HepG2 (cell line): Measurements from ENCODE around the gene TKFC. TPM values are rescaled to one million over a fixed set of nuclear protein-coding genes. Genes with fewer than 3 reads are reported as not detected.
A peak's percentile ranks its signal among the peaks of the same experiment; 100 is the strongest.
"Not testable (repeated sequence)": the region's sequence is repeated elsewhere in the genome, so short reads cannot be mapped to it uniquely, and the experiment has no call there.

Source experiments
- ATAC-seq: fragments of 200-7000 bp; cut with Tn5 transposase; 3 replicates; pipeline ENCODE4 v1.9.1; 2020; ENCODE audit warnings: mild to moderate bottlenecking, moderate library complexity
- BruUV-seq: library from RNA; stranded (reverse); fragments of 400-500 nt; replicated peaks from 2 replicates; lab custom pipeline; 2021; lab: Mats Ljungman, UMichigan
- CTCF ChIA-PET: fragments of 300-600 bp; formaldehyde crosslinking; extraction: SDS; loops from one replicate; lab custom pipeline; 2021; ENCODE audit warnings: low total read pairs, inconsistent platforms, low intra/inter-chr PET ratio; lab: Yijun Ruan, JAX
- POLR2A ChIA-PET: fragments of 350-600 bp; sonication (Branson Sonifier 250); formaldehyde crosslinking; loops from one replicate; lab custom pipeline; 2020; ENCODE audit warnings: antibody characterized with exemption, inconsistent platforms; lab: Yijun Ruan, JAX
- DNase-seq: peaks from one replicate; pipeline ENCODE4 v3.0.0-alpha.2; 2015; ENCODE audit warnings: low spot score
- FAIRE-seq: peaks from 3 replicates; lab custom pipeline; 2011; peaks lifted over from hg19 to GRCh38; lab: Jason Lieb, UNC
- H2AFZ ChIP-seq: one replicate; pipeline ENCODE4 v1.6.1; 2011; ENCODE audit warnings: low read length, inconsistent platforms
- H3K27ac ChIP-seq: fragments of 300-600 bp; 3 replicates; pipeline ENCODE4 v1.8.0; 2011; ENCODE audit warnings: mixed run types, mild to moderate bottlenecking, mixed read lengths, low read length, inconsistent platforms; ENCODE audit not compliant: insufficient read depth; ENCODE audit errors: extremely low read length
- H3K27me3 ChIP-seq, 2 experiments: fragments of 200-600 bp in 1 of 2; 2 replicates in 1 of 2; 3 replicates in 1 of 2; pipeline versions ENCODE4 v1.6.0 to v1.8.0; 2011; ENCODE audit warnings: low read length in 2 of 2, mild to moderate bottlenecking in 2 of 2, moderate library complexity in 2 of 2, inconsistent platforms in 1 of 2; ENCODE audit not compliant: insufficient read depth in 2 of 2, control insufficient read depth in 1 of 2
- H3K36me3 ChIP-seq, 2 experiments: fragments of 200-600 bp in 1 of 2; replicated peaks in 1 of 2; 2 replicates in 1 of 2; 3 replicates in 1 of 2; pipeline versions ENCODE4 v1.5.1 to v1.8.0; 2011; ENCODE audit warnings: low read length in 2 of 2, inconsistent platforms in 1 of 2; ENCODE audit not compliant: insufficient read depth in 2 of 2, control insufficient read depth in 1 of 2
- H3K4me1 ChIP-seq: 2 replicates; pipeline ENCODE4 v1.5.1; 2012; ENCODE audit warnings: low read length, inconsistent platforms; ENCODE audit not compliant: insufficient read depth
- H3K4me2 ChIP-seq: 2 replicates; pipeline ENCODE4 v1.6.0; 2011; ENCODE audit warnings: low read depth, low read length, inconsistent platforms
- H3K4me3 ChIP-seq, 3 experiments: fragments of 200-600 bp in 1 of 3; sonication (generic), shearing (Covaris generic) in 1 of 3; replicated peaks in 1 of 3; 2 replicates each; pipeline ENCODE4 v1.5.1; 2011 to 2016; ENCODE audit warnings: low read length in 3 of 3, inconsistent platforms in 2 of 3, low read depth in 2 of 3, mild to moderate bottlenecking in 2 of 3, control low read depth in 1 of 3, mixed read lengths in 1 of 3; ENCODE audit not compliant: insufficient read depth in 1 of 3
- H3K79me2 ChIP-seq: one replicate; pipeline ENCODE4 v1.6.1; 2011; ENCODE audit warnings: low read length, inconsistent platforms; ENCODE audit not compliant: insufficient read depth
- H3K9ac ChIP-seq: 2 replicates; pipeline ENCODE4 v1.6.0; 2011; ENCODE audit warnings: mild to moderate bottlenecking, low read depth, low read length, inconsistent platforms; ENCODE audit not compliant: insufficient read depth
- H3K9me3 ChIP-seq: 2 replicates; pipeline ENCODE4 v1.5.1; 2012; ENCODE audit warnings: mild to moderate bottlenecking, low read length
- H4K20me1 ChIP-seq: 2 replicates; pipeline ENCODE4 v1.6.0; 2011; ENCODE audit warnings: inconsistent platforms, mild to moderate bottlenecking, low read length, moderate library complexity; ENCODE audit not compliant: insufficient read depth
- MTF2 ChIP-seq: sonication (generic); formaldehyde crosslinking; IDR thresholded peaks from 2 replicates; pipeline ENCODE4 v1.5.0; 2020; ENCODE audit warnings: missing genetic modification reagents, borderline replicate concordance
- NFE2L1 ChIP-seq: sonication (generic); formaldehyde crosslinking; IDR thresholded peaks from 2 replicates; pipeline ENCODE4 v1.4.0; 2020; ENCODE audit warnings: missing genetic modification reagents, mild to moderate bottlenecking, borderline replicate concordance
- ZNF121 ChIP-seq: sonication (generic); formaldehyde crosslinking; IDR thresholded peaks from 2 replicates; pipeline ENCODE4 v1.5.0; 2020; ENCODE audit warnings: mild to moderate bottlenecking, missing genetic modification reagents
- WGBS: methylation state at CpG from one replicate; pipeline ENCODE4 v1.1.6; 2017; ENCODE audit warnings: low lambda C conversion rate; 5-methylcytosine and 5-hydroxymethylcytosine counted together
- in situ Hi-C: cut with HindIII; loops from 2 replicates; pipeline ENCODE4 v1.10.0; 2017; ENCODE audit warnings: low pct_unique_long_range_greater_than_20kb; ENCODE audit not compliant: extremely low pct_ligation_motif_present
- intact Hi-C: fragments of 100-400 bp; cut with micrococcal nuclease; formaldehyde crosslinking; loops from one replicate; pipeline ENCODE4 v1.10.0; 2022; ENCODE audit not compliant: unreplicated experiment
- polyA plus RNA-seq, 8 experiments: library from polyadenylated mRNA; depleted of rRNA in 3 of 8; stranded (reverse) in 7 of 8; unstranded in 1 of 8; fragments of >200 nt; fragmentation: Illumina TruSeq in 4 of 8; extraction: Trizol in 4 of 8; gene quantifications; 2 replicates each; pipeline versions ENCODE4 v1.2.1 to v1.2.3, GENCODE V29; 2011 to 2016; ENCODE audit warnings: low read depth in 4 of 8, missing spikeins in 1 of 8, mixed read lengths in 1 of 8; ENCODE audit not compliant: insufficient read depth in 1 of 8
- total RNA-seq, 5 experiments: library from RNA; depleted of rRNA; stranded (reverse); fragments of >200 nt; fragmentation: Illumina TruSeq; extraction: Trizol; gene quantifications; 2 replicates each; pipeline ENCODE4 v1.2.3, GENCODE V29; 2016; ENCODE audit warnings: low read depth in 1 of 5
- TF ChIP-seq, protein P1 (sequence below): sonication (generic); formaldehyde crosslinking; IDR thresholded peaks from 2 replicates; pipeline ENCODE4 v1.9.0; 2022; ENCODE audit warnings: low read depth, missing genetic modification reagents

The TKFC gene
- total and polyA plus RNA-seq, 2 of the 13 experiments (the other 11 are each of a cell fraction or from before 2014, with no cell fraction given) = 147 to 197 TPM

DNA sequence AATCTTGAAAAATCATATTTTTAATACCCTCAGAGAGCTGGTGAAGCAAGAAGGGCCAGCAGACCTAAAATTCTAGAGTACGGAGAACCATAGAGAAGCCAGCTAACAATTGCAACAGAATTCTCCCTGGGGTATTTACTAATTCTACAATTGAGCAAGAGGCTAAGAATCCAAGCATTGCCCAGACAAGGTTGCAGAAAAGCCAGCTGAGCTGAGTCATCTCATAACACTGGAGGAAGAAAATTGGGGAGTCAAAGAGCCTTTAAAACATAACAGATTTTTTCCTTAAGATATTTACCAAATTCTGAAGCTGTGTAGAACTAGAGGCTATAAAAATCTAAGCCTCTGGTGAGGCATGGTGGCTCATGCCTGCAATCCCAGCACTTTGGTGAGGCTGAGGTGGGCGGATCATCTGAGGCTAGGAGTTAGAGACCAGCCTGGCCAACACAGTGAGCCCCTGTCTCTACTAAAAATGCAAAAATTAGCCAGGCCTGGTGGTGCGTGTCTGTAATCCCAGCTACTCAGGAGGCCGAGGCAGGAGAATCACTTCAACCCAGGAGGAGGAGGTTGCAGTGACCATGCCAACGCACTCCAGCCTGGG lies 45.8 kb downstream of the TKFC start (continued):
- TF ChIP-seq NFE2L1 (CRISPR knock-in tag) (no peak), ZNF121 (CRISPR knock-in tag) (0 out of 2 replicates have a peak, but pooled peaks have one; percentile 27)

DNA sequence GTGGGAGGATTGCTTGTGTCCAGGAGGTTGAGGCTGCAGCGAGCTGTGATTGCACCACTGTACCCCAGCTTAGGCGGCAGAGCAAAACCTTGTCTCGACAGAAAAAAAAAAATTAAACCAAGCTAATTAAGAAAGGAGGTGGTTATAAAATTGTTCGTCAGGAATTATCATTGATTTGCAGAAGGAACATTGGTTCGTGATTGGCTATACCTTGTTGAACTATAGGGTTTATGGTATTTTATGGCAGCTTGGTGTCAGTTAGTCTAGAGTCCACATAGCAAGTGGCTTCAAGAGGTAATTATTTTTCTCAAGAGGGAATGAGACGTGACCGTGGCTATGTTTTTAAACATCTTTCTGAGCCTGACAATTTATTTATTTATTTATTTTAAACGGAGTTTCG lies 47.9 kb downstream of the TKFC start:
- CTCF ChIA-PET = no interaction called here
- intact Hi-C loops (loop anchor here (10.0 kb wide), 1 partner anchor 126 kb away; no protein-coding TSS in a partner anchor), in situ Hi-C loops (no loop called here)
- ATAC-seq (no peak), FAIRE-seq (no peak), DNase-seq (no peak)
- no peaks in the 10 kb centered on the region for H4K20me1 ChIP-seq
- H3K4me2 ChIP-seq = no peak overlapping the region
- peaks cover 19% of the 10 kb centered on the region for H3K4me1 ChIP-seq
- H3K36me3 ChIP-seq = no peaks in the 10 kb centered on the region
- H3K9ac ChIP-seq = no peak overlapping the region
- no TSS peak for BruUV-seq
- H3K79me2 ChIP-seq = no peaks in the 10 kb centered on the region
- H3K27me3 ChIP-seq = no peaks in the 10 kb centered on the region
- H3K27ac ChIP-seq = no peak overlapping the region
- H2AFZ ChIP-seq = no peak overlapping the region
- TF ChIP-seq MTF2 = no peak
- TF ChIP-seq, protein P1, sequence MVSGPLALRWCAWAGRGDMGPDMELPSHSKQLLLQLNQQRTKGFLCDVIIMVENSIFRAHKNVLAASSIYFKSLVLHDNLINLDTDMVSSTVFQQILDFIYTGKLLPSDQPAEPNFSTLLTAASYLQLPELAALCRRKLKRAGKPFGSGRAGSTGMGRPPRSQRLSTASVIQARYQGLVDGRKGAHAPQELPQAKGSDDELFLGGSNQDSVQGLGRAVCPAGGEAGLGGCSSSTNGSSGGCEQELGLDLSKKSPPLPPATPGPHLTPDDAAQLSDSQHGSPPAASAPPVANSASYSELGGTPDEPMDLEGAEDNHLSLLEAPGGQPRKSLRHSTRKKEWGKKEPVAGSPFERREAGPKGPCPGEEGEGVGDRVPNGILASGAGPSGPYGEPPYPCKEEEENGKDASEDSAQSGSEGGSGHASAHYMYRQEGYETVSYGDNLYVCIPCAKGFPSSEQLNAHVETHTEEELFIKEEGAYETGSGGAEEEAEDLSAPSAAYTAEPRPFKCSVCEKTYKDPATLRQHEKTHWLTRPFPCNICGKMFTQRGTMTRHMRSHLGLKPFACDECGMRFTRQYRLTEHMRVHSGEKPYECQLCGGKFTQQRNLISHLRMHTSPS (CRISPR knock-in tag) = no peak
- 97% methylated on average over 9 of the region's 9 CpGs for WGBS
- H3K4me3 ChIP-seq = no peak overlapping the region
- POLR2A ChIA-PET = interaction anchor here (2.0 to 3.6 kb wide), 2 partner anchors 19 to 47 kb away, joined by 7 to 12 read pairs; partner anchors contain the start of genes CYB561A3 and TMEM138
- no peaks in the 10 kb centered on the region for H3K9me3 ChIP-seq

GRCh38 chr11:61383859-61384258 lies 50.8 kb downstream of the TKFC start:
- H3K4me3 ChIP-seq, ATAC-seq, H2AFZ ChIP-seq, in situ Hi-C loops, H3K27me3 ChIP-seq, H3K9me3 ChIP-seq, BruUV-seq, H3K4me2 ChIP-seq, H3K36me3 ChIP-seq, H3K79me2 ChIP-seq, H3K9ac ChIP-seq, FAIRE-seq, H3K27ac ChIP-seq, DNase-seq, H4K20me1 ChIP-seq: not testable (repeated sequence)
- intact Hi-C loops = loop anchor here (10.0 kb wide), 1 partner anchor 129 kb away; no protein-coding TSS in a partner anchor
- H3K4me1 ChIP-seq = peaks cover 13% of the 10 kb centered on the region
- POLR2A ChIA-PET = interaction anchor here (1.4 to 4.9 kb wide), 3 partner anchors 22 to 90 kb away, joined by 5 to 49 read pairs (median 8); partner anchors contain the start of genes CYB561A3, TMEM138 and VWCE
- 93% methylated on average over 5 of the region's 5 CpGs for WGBS
- CTCF ChIA-PET = interaction anchor here (0.6 to 2.5 kb wide), 3 partner anchors 44 to 48 kb away, joined by 3 to 69 read pairs (median 5); no protein-coding TSS in a partner anchor
